ENCODE measurements around the gene ABCA3.

ABCA3 gene

DNA sequence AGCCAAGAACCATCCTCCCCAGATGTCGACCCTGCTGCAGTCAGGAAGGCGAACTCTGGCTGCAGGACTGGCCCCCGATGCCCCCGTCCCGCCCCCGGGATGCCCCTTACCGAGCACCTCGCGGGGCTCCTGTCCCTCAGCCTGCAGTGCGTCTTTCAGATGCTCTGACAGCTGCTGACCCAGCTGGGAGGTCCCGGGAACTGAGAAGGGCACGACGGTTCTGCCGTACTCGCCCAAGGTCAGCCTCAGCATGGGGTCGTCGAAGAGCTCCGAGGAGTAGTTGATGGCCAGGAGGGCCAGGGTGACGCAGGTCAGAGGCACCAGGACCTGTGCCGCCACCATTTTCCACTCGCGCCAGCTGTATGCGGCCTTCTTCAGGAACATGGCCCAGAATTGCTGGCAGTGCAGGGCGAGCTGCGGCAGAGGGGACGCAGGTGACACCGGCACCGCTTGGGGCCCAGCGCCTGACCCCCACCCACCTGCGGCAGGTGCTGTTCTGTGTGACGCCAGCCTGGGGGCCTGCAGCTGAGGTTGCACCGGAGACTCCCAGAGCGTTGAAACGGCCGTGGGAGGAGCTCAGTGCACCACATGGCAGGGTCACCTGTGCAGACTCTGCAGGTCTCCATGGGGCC lies 52.5 kb downstream of the ABCA3 start:
- no peak overlapping the region for H3K4me3 ChIP-seq (ENCODE audit: extremely low read depth, insufficient read depth, low read length, poor library complexity, severe bottlenecking)
- H3K9me3 ChIP-seq (ENCODE audit: control insufficient read depth, low read length), result no peaks in the 10 kb centered on the region
- H3K4me1 ChIP-seq (ENCODE audit: control insufficient read depth, insufficient read depth, low read length, poor library complexity, severe bottlenecking), result no peaks in the 10 kb centered on the region
- no peaks in the 10 kb centered on the region for H3K36me3 ChIP-seq (ENCODE audit: control insufficient read depth, insufficient read depth, low read length)
- no peak overlapping the region for H3K27ac ChIP-seq (ENCODE audit: low read depth, low read length, severe bottlenecking)
- 88 to 90% methylated on average over 34 of the region's 35 CpGs for WGBS, 2 experiments (ENCODE audit: insufficient coverage in 2 of 2)

DNA sequence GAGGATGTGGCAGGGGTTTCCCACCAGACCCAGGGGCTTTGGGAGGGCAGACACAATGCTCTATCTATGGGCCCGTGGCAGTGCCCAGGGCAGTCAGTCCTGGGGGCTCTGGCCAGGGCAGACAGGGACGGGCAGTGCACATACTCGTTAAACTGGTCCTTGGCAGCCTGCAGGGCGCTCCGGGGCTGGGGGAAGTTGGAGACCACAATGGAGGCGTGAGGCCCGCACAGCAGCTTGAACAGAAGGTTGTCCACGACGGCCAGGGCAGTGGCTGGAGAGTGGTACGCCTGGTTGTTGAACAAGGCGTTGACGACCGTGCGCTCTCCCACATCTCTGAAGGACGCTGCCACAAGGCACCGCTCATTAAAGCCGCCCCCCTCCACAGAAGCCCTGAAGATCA lies 54.0 kb downstream of the ABCA3 start:
- H3K27ac ChIP-seq (ENCODE audit: low read depth, low read length, severe bottlenecking), result no peak overlapping the region
- WGBS, 2 experiments (ENCODE audit: insufficient coverage in 2 of 2), result 89 to 91% methylated on average over 17 of the region's 17 CpGs
- no peaks in the 10 kb centered on the region for H3K9me3 ChIP-seq (ENCODE audit: control insufficient read depth, low read length)
- no peaks in the 10 kb centered on the region for H3K36me3 ChIP-seq (ENCODE audit: control insufficient read depth, insufficient read depth, low read length)
- no peaks in the 10 kb centered on the region for H3K4me1 ChIP-seq (ENCODE audit: control insufficient read depth, insufficient read depth, low read length, poor library complexity, severe bottlenecking)
- no peak overlapping the region for H3K4me3 ChIP-seq (ENCODE audit: extremely low read depth, insufficient read depth, low read length, poor library complexity, severe bottlenecking)

DNA sequence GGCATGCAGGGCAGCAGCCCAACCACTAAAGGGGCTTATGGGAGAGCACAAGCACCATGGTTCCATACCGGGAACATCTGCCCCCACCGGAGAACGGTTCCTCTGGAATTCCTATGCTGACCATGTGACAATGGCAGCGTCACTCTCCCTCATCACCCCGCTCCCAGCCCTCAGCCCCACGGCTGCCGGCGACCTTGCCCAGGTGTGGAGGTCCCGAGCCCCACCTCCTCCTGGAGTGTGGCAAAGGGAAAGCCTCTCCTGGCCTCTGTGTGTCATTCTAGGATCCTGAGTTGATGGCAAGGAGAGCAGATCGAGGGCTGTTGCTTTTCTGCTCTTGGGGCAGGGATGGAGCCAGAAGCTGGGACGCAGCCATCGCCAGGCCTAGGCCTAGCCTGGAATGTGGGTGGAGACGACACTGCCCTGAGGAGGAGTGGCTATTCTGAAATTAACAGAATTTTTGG lies 54.8 kb downstream of the ABCA3 start:
- H3K4me3 ChIP-seq (ENCODE audit: extremely low read depth, insufficient read depth, low read length, poor library complexity, severe bottlenecking), result no peak overlapping the region
- H3K27ac ChIP-seq (ENCODE audit: low read depth, low read length, severe bottlenecking), result no peak overlapping the region
- no peaks in the 10 kb centered on the region for H3K9me3 ChIP-seq (ENCODE audit: control insufficient read depth, low read length)
- no peaks in the 10 kb centered on the region for H3K36me3 ChIP-seq (ENCODE audit: control insufficient read depth, insufficient read depth, low read length)
- no peaks in the 10 kb centered on the region for H3K4me1 ChIP-seq (ENCODE audit: control insufficient read depth, insufficient read depth, low read length, poor library complexity, severe bottlenecking)
- 78 to 83% methylated on average over 10 to 12 of the region's 13 CpGs for WGBS, 2 experiments (ENCODE audit: insufficient coverage in 2 of 2)

DNA sequence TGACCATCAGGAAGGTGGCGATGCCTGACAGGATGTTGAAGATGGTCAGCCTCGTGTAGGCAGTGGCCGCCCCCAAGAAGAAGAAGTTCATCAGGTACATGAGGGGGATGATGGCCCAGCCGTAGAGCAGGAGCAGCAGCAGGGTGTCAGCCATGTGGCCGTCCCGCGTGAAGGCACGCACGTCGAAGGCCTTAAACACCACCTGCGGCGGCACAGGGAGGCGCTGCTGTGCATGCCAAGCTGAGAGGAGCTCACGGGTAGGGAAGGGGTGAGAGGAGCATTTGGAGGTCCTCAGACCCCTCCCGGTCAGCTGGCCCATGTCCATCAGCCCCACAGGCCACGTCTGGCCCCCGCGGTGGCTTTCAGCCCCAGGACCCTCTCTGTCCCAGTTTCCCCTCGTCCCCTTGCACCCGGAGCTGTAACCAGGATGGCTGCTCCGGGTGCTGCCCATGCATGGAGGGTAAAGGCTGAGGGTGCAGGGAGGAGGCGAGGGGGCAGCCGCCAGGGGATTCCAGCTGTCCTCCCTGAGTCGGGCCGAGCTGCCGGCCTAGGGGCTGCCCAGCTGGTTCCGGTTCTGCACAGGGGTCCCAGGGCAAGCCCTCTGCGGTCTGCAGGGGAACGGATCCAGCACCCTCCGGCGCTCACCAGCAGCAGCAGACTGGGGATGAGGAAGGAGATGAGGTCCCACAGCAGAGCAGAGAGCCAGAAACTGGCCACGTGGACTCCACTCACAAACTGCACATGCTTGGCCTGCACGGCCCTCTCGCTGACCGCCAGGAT lies 55.5 kb downstream of the ABCA3 start:
- WGBS, 2 experiments (ENCODE audit: insufficient coverage in 2 of 2), result 90% methylated on average over 27 to 31 of the region's 35 CpGs
- no peaks in the 10 kb centered on the region for H3K36me3 ChIP-seq (ENCODE audit: control insufficient read depth, insufficient read depth, low read length)
- H3K4me1 ChIP-seq (ENCODE audit: control insufficient read depth, insufficient read depth, low read length, poor library complexity, severe bottlenecking), result no peaks in the 10 kb centered on the region
- H3K27ac ChIP-seq (ENCODE audit: low read depth, low read length, severe bottlenecking), result no peak overlapping the region
- no peak overlapping the region for H3K4me3 ChIP-seq (ENCODE audit: extremely low read depth, insufficient read depth, low read length, poor library complexity, severe bottlenecking)
- H3K9me3 ChIP-seq (ENCODE audit: control insufficient read depth, low read length), result no peaks in the 10 kb centered on the region

DNA sequence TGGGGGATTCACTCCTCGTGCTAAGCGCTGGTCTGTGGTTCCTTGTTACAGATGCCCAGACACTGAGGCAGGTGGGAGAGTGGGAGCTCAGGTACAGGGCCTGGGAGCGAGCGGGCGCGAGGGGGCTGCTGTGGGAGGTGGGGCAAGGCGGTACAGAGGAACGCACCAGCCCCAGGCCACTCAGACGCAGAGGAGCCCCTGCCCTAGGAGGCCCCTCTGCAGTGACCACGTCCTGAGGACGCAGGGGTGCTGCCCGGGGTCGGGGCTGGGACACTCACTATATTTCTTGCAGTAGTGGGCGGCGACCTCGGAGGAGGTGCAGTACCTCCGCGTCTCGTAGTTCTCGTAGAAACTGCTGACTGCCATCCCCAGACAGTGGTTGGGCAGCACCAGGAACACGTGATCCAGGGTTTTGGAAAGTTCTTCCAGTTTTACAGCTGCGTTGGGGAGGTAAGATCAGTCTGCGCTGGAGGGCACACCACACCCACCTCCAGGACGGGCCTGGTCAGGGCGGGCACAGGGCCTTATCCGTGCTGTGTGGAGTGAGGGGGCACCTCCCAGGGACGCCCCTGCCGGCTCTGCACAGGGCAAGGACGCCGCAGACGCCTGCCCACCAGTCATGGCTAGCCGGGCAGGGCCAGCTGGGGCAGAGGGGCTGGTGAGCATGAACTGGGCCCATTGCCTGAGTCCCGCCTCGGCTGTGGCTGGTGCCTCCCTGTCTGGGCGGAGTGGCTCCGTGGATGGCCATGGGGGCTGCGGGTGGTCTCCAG lies 56.3 kb downstream of the ABCA3 start:
- H3K27ac ChIP-seq (ENCODE audit: low read depth, low read length, severe bottlenecking), result no peak overlapping the region
- H3K4me1 ChIP-seq (ENCODE audit: control insufficient read depth, insufficient read depth, low read length, poor library complexity, severe bottlenecking), result no peaks in the 10 kb centered on the region
- no peak overlapping the region for H3K4me3 ChIP-seq (ENCODE audit: extremely low read depth, insufficient read depth, low read length, poor library complexity, severe bottlenecking)
- WGBS, 2 experiments (ENCODE audit: insufficient coverage in 2 of 2), result 90 to 91% methylated on average over 24 to 28 of the region's 37 CpGs
- no peaks in the 10 kb centered on the region for H3K36me3 ChIP-seq (ENCODE audit: control insufficient read depth, insufficient read depth, low read length)
- H3K9me3 ChIP-seq (ENCODE audit: control insufficient read depth, low read length), result no peaks in the 10 kb centered on the region

DNA sequence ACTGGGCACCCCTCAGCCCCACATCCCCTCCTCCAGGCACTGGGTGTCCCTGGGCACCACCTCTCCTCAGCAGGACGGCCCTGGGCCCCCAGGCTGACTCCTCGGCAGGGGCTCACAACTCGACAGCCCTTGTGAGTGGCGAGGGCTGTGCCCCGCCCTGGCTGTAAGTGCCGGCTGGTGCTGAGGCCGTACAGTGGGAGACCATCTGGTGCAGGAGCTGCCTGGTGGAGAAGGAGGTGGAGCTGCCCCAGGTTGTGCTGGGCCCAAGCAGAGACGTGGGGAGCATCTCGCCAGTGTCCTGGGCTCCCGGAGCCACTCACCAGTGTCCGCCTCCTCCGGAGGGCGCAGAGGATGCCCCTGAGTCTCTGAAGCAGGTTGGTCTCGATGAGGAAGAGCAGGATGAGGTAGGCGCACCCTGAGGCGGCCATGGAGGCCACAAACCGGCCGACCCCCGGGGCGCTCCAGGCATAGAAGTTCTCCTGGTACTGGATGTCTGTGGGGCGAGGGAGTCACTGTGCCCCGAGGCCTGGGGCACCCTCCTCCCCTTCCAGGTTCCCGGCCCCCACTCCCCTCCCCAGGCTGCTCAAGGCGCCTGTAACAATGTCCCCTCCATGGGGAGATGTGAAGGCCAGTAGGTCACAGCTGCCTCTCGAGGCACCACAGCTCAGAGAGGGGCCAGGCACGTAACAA lies 57.5 kb downstream of the ABCA3 start:
- WGBS, 2 experiments (ENCODE audit: insufficient coverage in 2 of 2), result 86 to 89% methylated on average over 14 to 19 of the region's 26 CpGs
- Histone ChIP-seq H3K4me3 (ENCODE audit: extremely low read depth, insufficient read depth, low read length, poor library complexity, severe bottlenecking) (no peak overlapping the region), H3K27ac (ENCODE audit: low read depth, low read length, severe bottlenecking) (no peak overlapping the region), H3K36me3 (ENCODE audit: control insufficient read depth, insufficient read depth, low read length) (no peaks in the 10 kb centered on the region), H3K9me3 (ENCODE audit: control insufficient read depth, low read length) (no peaks in the 10 kb centered on the region), H3K4me1 (ENCODE audit: control insufficient read depth, insufficient read depth, low read length, poor library complexity, severe bottlenecking) (no peaks in the 10 kb centered on the region)

DNA sequence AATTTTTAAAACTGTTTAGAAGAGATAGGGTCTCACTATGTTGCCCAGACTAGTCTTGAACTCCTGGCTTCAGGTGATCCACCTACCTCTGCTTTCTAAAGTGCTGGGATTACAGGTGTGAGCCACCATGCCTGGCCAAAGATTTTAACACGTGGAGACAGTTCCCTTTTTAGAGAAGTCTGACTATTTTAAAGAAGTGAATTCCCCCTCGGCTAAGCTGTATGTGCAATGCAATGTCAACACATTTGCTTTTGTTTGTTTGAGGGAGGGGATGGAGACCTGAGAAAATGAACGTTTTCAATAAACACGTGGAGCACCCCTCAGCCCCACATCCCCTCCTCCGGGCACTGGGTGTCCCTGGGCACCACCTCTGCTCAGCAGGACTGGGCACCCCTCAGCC lies 58.3 kb downstream of the ABCA3 start:
- no peaks in the 10 kb centered on the region for H3K36me3 ChIP-seq (ENCODE audit: control insufficient read depth, insufficient read depth, low read length)
- no peaks in the 10 kb centered on the region for H3K9me3 ChIP-seq (ENCODE audit: control insufficient read depth, low read length)
- no peak overlapping the region for H3K4me3 ChIP-seq (ENCODE audit: extremely low read depth, insufficient read depth, low read length, poor library complexity, severe bottlenecking)
- no peaks in the 10 kb centered on the region for H3K4me1 ChIP-seq (ENCODE audit: control insufficient read depth, insufficient read depth, low read length, poor library complexity, severe bottlenecking)
- no peak overlapping the region for H3K27ac ChIP-seq (ENCODE audit: low read depth, low read length, severe bottlenecking)
- WGBS, 2 experiments (ENCODE audit: insufficient coverage in 2 of 2), result 50 to 86% methylated on average over 1 to 2 of the region's 5 CpGs

DNA sequence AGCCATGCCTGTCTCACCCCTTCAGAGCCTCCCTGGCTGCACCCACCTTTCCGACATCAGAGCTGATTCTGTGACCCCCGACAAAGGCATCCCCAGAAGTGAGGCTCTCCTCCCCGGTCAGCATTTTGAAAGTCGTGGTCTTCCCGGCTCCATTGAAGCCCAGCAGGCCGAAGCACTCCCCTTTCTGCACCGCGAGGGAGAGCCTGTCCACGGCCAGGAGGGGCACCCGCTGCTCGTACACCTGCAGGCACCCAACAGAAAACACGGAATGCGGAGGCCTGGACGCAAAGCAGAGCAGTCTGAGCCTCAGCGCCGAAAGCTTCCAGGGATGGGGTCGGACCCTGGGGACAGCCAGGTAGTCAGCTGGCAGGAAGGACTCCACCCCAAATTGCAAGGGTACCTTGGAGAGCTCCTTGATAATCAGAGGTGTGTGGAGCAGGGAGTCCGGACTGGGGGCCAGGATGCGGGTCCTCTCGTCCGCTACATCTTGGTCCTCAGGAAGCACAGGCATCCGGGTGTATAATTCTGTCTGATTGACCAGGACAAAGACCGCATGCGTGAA lies 59.5 kb downstream of the ABCA3 start:
- WGBS, 2 experiments (ENCODE audit: insufficient coverage in 2 of 2), result 89 to 94% methylated on average over 22 to 24 of the region's 24 CpGs
- H3K9me3 ChIP-seq (ENCODE audit: control insufficient read depth, low read length), result no peaks in the 10 kb centered on the region
- H3K4me3 ChIP-seq (ENCODE audit: extremely low read depth, insufficient read depth, low read length, poor library complexity, severe bottlenecking), result no peak overlapping the region
- H3K4me1 ChIP-seq (ENCODE audit: control insufficient read depth, insufficient read depth, low read length, poor library complexity, severe bottlenecking), result no peaks in the 10 kb centered on the region
- H3K36me3 ChIP-seq (ENCODE audit: control insufficient read depth, insufficient read depth, low read length), result no peaks in the 10 kb centered on the region
- H3K27ac ChIP-seq (ENCODE audit: low read depth, low read length, severe bottlenecking), result no peak overlapping the region

DNA sequence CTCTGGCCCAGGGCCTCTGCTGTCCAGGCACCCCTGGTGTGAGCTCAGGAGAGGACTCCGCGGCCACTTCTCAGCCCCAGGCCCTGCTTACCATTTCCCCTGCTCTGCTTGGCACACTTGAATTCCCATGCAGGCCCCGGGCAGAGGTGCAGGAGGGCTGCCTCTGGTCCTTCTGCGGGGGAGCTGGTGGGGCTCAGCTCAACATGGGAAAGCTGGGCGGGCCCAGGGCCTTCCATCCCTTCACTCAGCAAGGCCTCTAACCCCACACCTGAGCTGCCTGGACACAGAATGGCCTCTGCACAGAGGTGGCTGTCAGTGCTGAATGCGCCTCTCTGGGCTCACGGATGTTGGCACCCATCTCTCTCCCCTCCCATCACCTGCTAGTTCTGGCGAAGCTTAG lies 60.1 kb downstream of the ABCA3 start:
- Histone ChIP-seq H3K4me1 (ENCODE audit: control insufficient read depth, insufficient read depth, low read length, poor library complexity, severe bottlenecking) (no peaks in the 10 kb centered on the region), H3K4me3 (ENCODE audit: extremely low read depth, insufficient read depth, low read length, poor library complexity, severe bottlenecking) (no peak overlapping the region), H3K9me3 (ENCODE audit: control insufficient read depth, low read length) (no peaks in the 10 kb centered on the region), H3K27ac (ENCODE audit: low read depth, low read length, severe bottlenecking) (no peak overlapping the region), H3K36me3 (ENCODE audit: control insufficient read depth, insufficient read depth, low read length) (no peaks in the 10 kb centered on the region)
- WGBS, 2 experiments (ENCODE audit: insufficient coverage in 2 of 2), result 87 to 97% methylated on average over 6 of the region's 8 CpGs
